SK-N-SH treated with all-trans-retinoic acid at 6 μM for 48 hours (cell line): ENCODE data around the gene PAX5.

Source experiments
- ATAC-seq: fragments of 200-7000 bp; cut with Tn5 transposase; 3 replicates; pipeline ENCODE4 v1.9.1; 2020; ENCODE audit warnings: mild to moderate bottlenecking, moderate library complexity
- ARNTL ChIP-seq: fragments of 450-650 bp; formaldehyde crosslinking; IDR thresholded peaks from 2 replicates; pipeline ENCODE4 v1.5.0; 2020; ENCODE audit warnings: low read depth, mild to moderate bottlenecking, moderate library complexity, borderline replicate concordance
- BACH2 ChIP-seq: fragments of 250-450 bp; sonication (Bioruptor Pico); IDR thresholded peaks from 2 replicates; pipeline ENCODE4 v1.9.0; 2021; ENCODE audit warnings: mild to moderate bottlenecking, borderline replicate concordance
- CSDC2 ChIP-seq: fragments of 250-450 bp; sonication (Bioruptor Pico); IDR thresholded peaks from 2 replicates; pipeline ENCODE4 v1.5.0; 2020; ENCODE audit warnings: mild to moderate bottlenecking, moderate library complexity
- ESRRG ChIP-seq: fragments of 250-450 bp; sonication (Bioruptor Pico); IDR thresholded peaks from 2 replicates; pipeline ENCODE4 v1.6.1; 2021; ENCODE audit warnings: mild to moderate bottlenecking
- GLIS3 ChIP-seq: fragments of 250-450 bp; sonication (Bioruptor Pico); IDR thresholded peaks from 2 replicates; pipeline ENCODE4 v1.5.0; 2020; ENCODE audit warnings: mild to moderate bottlenecking, moderate library complexity
- ISL1 ChIP-seq: fragments of 250-450 bp; sonication (Bioruptor Pico); IDR thresholded peaks from 2 replicates; pipeline ENCODE4 v2.1.2; 2022; ENCODE audit warnings: mild to moderate bottlenecking, moderate library complexity
- OSR1 ChIP-seq: fragments of 250-450 bp; sonication (Bioruptor Pico); IDR thresholded peaks from 2 replicates; pipeline ENCODE4 v1.8.0; 2022; ENCODE audit warnings: moderate library complexity, mild to moderate bottlenecking, inconsistent platforms
- PPARA ChIP-seq: fragments of 250-450 bp; sonication (Bioruptor Pico); IDR thresholded peaks from 2 replicates; pipeline ENCODE4 v1.5.0; 2020; ENCODE audit warnings: mild to moderate bottlenecking, borderline replicate concordance
- RARB ChIP-seq: fragments of 250-450 bp; sonication (Bioruptor Pico); IDR thresholded peaks from 2 replicates; pipeline ENCODE4 v1.8.0; 2021; ENCODE audit warnings: mild to moderate bottlenecking, moderate library complexity
- TCF4 ChIP-seq: fragments of 250-450 bp; sonication (Bioruptor Pico); IDR thresholded peaks from 2 replicates; pipeline ENCODE4 v1.8.0; 2021; ENCODE audit warnings: mild to moderate bottlenecking, moderate library complexity, borderline replicate concordance
- TOX ChIP-seq: fragments of 250-450 bp; sonication (Bioruptor Pico); IDR thresholded peaks from 2 replicates; pipeline ENCODE4 v1.8.0; 2021; ENCODE audit warnings: mild to moderate bottlenecking, moderate library complexity, borderline replicate concordance
- ZC3H10 ChIP-seq: fragments of 250-450 bp; sonication (Bioruptor Pico); IDR thresholded peaks from 2 replicates; pipeline ENCODE4 v1.5.1; 2021; ENCODE audit warnings: mild to moderate bottlenecking, moderate library complexity
- ZNF565 ChIP-seq: fragments of 450-650 bp; formaldehyde crosslinking; conservative IDR thresholded peaks from 2 replicates; pipeline ENCODE4 v1.5.0; 2020; ENCODE audit warnings: low read depth, mild to moderate bottlenecking, moderate library complexity
- ZNF70 ChIP-seq: fragments of 450-650 bp; formaldehyde crosslinking; IDR thresholded peaks from 2 replicates; pipeline ENCODE4 v1.5.0; 2020; ENCODE audit warnings: mild to moderate bottlenecking, moderate library complexity
- ZNF8 ChIP-seq: fragments of 450-650 bp; formaldehyde crosslinking; IDR thresholded peaks from 2 replicates; pipeline ENCODE4 v1.5.0; 2020; ENCODE audit warnings: mild to moderate bottlenecking, moderate library complexity
- TF ChIP-seq, protein P1 (sequence below): fragments of 250-450 bp; sonication (Bioruptor Pico); IDR thresholded peaks from 2 replicates; pipeline ENCODE4 v1.8.0; 2021; ENCODE audit warnings: low read depth, mild to moderate bottlenecking, moderate library complexity, borderline replicate concordance
- TF ChIP-seq, protein P2 (sequence below): fragments of 250-450 bp; sonication (Bioruptor Pico); IDR thresholded peaks from 2 replicates; pipeline ENCODE4 v1.5.1; 2020; ENCODE audit warnings: low read depth, mild to moderate bottlenecking, moderate library complexity
- TF ChIP-seq, protein P3 (sequence below): fragments of 250-450 bp; sonication (Bioruptor Pico); IDR thresholded peaks from 2 replicates; pipeline ENCODE4 v1.5.1; 2021; ENCODE audit warnings: mild to moderate bottlenecking, moderate library complexity
- TF ChIP-seq, protein P4 (sequence below): fragments of 250-450 bp; sonication (Bioruptor Pico); IDR thresholded peaks from 2 replicates; pipeline ENCODE4 v1.5.0; 2020; ENCODE audit warnings: mild to moderate bottlenecking, moderate library complexity

Gene PAX5

DNA sequence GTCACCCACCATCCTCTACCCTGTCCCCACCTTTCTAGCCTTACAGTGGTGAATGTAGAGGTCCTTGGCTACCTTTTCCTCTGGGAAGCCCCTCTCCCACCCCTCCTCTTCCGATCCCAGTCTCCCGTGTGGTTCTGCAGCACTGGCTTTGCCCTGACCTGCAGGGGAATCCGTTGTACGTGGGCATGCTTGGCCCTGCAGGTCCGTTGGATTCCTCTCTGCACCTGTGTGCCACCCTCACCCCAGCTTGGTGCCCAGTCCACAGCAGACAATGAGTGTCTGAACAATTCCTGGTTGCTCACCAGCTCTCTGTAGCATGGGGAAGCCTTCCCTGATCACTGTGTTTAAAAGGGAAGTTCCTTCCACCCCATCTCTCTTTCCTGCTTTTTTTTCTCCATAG is 185.1 kb downstream of the PAX5 start:
- TF ChIP-seq GLIS3 (no peak), CSDC2 (CRISPR knock-in tag) (no peak), OSR1 (CRISPR knock-in tag) (no peak), TOX (CRISPR knock-in tag) (no peak), TCF4 (CRISPR knock-in tag) (no peak), ZC3H10 (no peak), RARB (no peak), ZNF70 (no peak), PPARA (CRISPR knock-in tag) (no peak), ISL1 (CRISPR knock-in tag) (no peak), ARNTL (no peak), ZNF8 (CRISPR knock-in tag) (no peak)
- TF ChIP-seq, protein P1, sequence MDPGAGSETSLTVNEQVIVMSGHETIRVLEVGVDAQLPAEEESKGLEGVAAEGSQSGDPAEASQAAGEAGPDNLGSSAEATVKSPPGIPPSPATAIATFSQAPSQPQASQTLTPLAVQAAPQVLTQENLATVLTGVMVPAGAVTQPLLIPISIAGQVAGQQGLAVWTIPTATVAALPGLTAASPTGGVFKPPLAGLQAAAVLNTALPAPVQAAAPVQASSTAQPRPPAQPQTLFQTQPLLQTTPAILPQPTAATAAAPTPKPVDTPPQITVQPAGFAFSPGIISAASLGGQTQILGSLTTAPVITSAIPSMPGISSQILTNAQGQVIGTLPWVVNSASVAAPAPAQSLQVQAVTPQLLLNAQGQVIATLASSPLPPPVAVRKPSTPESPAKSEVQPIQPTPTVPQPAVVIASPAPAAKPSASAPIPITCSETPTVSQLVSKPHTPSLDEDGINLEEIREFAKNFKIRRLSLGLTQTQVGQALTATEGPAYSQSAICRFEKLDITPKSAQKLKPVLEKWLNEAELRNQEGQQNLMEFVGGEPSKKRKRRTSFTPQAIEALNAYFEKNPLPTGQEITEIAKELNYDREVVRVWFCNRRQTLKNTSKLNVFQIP (CRISPR knock-in tag), result no peak
- TF ChIP-seq, protein P2, sequence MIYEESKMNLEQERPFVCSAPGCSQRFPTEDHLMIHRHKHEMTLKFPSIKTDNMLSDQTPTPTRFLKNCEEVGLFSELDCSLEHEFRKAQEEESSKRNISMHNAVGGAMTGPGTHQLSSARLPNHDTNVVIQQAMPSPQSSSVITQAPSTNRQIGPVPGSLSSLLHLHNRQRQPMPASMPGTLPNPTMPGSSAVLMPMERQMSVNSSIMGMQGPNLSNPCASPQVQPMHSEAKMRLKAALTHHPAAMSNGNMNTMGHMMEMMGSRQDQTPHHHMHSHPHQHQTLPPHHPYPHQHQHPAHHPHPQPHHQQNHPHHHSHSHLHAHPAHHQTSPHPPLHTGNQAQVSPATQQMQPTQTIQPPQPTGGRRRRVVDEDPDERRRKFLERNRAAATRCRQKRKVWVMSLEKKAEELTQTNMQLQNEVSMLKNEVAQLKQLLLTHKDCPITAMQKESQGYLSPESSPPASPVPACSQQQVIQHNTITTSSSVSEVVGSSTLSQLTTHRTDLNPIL (CRISPR knock-in tag), result no peak
- TF ChIP-seq, protein P3, sequence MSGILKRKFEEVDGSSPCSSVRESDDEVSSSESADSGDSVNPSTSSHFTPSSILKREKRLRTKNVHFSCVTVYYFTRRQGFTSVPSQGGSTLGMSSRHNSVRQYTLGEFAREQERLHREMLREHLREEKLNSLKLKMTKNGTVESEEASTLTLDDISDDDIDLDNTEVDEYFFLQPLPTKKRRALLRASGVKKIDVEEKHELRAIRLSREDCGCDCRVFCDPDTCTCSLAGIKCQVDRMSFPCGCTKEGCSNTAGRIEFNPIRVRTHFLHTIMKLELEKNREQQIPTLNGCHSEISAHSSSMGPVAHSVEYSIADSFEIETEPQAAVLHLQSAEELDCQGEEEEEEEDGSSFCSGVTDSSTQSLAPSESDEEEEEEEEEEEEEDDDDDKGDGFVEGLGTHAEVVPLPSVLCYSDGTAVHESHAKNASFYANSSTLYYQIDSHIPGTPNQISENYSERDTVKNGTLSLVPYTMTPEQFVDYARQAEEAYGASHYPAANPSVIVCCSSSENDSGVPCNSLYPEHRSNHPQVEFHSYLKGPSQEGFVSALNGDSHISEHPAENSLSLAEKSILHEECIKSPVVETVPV (CRISPR knock-in tag), result no peak
- TF ChIP-seq, all 23 proteins: peak for 0
- no peak for ATAC-seq

DNA sequence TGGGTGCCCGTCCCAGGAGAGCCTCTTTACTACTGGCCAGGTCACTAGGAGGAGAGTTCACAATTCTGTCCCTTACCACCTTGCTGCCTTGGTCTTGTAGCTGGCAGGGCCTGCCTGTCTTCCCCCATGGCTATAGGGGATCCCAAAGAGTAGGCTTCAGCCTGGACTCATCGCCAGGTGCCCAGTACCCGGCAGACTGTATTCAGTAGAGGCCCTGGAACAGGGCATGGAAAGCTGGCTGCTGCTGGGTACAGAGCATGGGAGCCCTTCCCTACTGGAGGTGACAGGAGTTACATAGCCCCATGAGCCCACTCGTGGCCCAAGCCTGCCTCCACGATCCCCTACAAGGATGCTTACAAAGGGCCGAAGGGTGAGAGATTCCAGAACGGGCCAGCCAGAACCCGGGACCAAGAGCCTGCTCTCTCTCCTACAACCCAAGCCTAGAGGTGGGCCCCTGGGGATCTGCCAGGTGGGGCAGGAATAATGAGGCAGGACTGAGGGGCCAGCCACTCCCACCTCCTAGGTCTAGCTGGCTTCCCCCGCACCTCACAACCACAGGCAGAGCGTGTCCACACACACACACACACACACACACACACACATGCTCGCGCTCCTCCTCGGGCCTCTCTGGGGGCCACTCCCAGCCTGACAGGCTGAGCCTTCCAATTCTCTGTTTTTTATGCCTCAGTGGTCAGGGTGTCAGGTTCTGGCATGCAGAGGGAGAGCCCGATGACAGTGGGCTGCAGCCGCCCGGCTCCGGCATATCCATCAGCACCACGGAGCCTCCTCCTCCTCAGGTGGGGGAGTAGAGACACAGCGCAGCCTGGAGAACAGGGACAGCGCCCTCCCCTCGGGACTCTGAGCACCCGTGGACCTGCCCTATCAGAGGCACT is 186.0 kb downstream of the PAX5 start:
- no peak for ATAC-seq
- TF ChIP-seq, protein P2 (CRISPR knock-in tag), result no peak
- TF ChIP-seq CSDC2 (CRISPR knock-in tag), result no peak
- TF ChIP-seq ISL1 (CRISPR knock-in tag), result no peak
- TF ChIP-seq, protein P4, sequence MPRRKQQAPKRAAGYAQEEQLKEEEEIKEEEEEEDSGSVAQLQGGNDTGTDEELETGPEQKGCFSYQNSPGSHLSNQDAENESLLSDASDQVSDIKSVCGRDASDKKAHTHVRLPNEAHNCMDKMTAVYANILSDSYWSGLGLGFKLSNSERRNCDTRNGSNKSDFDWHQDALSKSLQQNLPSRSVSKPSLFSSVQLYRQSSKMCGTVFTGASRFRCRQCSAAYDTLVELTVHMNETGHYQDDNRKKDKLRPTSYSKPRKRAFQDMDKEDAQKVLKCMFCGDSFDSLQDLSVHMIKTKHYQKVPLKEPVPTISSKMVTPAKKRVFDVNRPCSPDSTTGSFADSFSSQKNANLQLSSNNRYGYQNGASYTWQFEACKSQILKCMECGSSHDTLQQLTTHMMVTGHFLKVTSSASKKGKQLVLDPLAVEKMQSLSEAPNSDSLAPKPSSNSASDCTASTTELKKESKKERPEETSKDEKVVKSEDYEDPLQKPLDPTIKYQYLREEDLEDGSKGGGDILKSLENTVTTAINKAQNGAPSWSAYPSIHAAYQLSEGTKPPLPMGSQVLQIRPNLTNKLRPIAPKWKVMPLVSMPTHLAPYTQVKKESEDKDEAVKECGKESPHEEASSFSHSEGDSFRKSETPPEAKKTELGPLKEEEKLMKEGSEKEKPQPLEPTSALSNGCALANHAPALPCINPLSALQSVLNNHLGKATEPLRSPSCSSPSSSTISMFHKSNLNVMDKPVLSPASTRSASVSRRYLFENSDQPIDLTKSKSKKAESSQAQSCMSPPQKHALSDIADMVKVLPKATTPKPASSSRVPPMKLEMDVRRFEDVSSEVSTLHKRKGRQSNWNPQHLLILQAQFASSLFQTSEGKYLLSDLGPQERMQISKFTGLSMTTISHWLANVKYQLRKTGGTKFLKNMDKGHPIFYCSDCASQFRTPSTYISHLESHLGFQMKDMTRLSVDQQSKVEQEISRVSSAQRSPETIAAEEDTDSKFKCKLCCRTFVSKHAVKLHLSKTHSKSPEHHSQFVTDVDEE (CRISPR knock-in tag), result no peak
- TF ChIP-seq ZNF565 (CRISPR knock-in tag), result no peak
- no peak for TF ChIP-seq GLIS3

DNA sequence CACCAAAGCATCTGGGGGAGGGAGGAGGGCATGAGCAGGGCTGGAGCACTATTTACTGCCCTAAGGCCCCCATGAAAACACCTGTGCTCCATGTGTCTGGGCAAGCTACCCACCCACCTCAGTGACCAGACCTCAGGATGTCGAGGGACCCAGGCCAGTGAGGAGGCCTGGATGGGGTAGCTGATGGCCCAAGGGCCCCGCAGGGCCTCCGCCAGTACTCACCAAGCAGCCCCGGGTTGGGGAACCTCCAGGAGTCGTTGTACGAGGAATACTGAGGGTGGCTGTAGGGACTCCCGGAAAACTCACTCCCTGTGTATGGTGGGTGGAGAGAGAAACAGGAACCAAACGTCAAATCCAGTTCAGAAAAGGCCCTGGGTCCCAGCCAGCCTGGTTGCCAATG is 187.4 kb downstream of the PAX5 start:
- TF ChIP-seq BACH2, result no peak
- no peak for TF ChIP-seq ZNF565 (CRISPR knock-in tag)
- ATAC-seq, result no peak

DNA sequence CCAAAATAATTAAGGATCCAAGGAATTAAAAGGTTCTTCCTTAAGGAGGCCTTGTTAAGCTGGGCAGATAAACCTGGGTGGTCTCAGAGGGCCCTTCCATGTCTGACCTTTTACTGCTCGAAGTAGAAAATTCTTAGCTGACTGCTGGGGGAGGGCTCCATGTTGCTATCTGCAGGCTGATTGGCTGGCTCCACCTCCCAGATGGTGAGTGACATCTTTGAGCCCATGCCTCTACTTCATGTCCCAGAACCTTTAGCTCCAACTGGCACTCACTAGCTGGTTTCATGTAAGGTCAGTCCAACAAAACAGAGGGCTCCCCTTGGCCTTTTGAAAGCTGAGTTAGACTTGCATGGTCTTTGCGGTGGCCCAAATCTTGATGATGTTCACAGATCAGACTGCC is 188.2 kb downstream of the PAX5 start:
- ATAC-seq, result no peak
- TF ChIP-seq, protein P3 (CRISPR knock-in tag), result no peak
- TF ChIP-seq ZNF70 (no peak), ZNF565 (CRISPR knock-in tag) (no peak), ARNTL (no peak), RARB (no peak), ESRRG (CRISPR knock-in tag) (no peak), GLIS3 (no peak), CSDC2 (CRISPR knock-in tag) (no peak)
- TF ChIP-seq, protein P1 (CRISPR knock-in tag), result no peak
- TF ChIP-seq, protein P4 (CRISPR knock-in tag), result no peak
